Measurements from ENCODE around the gene KIAA1614.

- TF ChIP-seq OSR1 (CRISPR knock-in tag; IDR thresholded peaks at IDR 0.05) = no peak
- TF ChIP-seq TOX (CRISPR knock-in tag; IDR thresholded peaks at IDR 0.05; ENCODE audit: borderline replicate concordance) = no peak
- no peak for TF ChIP-seq CSDC2 (CRISPR knock-in tag; IDR thresholded peaks at IDR 0.05)
- TF ChIP-seq ESRRG (CRISPR knock-in tag; IDR thresholded peaks at IDR 0.05) = no peak
- no peak for TF ChIP-seq POU6F1 (CRISPR knock-in tag; IDR thresholded peaks at IDR 0.05; ENCODE audit: borderline replicate concordance, low read depth)
- no peak for TF ChIP-seq ZC3H10 (CRISPR knock-in tag; IDR thresholded peaks at IDR 0.05)
- TF ChIP-seq, protein P1, sequence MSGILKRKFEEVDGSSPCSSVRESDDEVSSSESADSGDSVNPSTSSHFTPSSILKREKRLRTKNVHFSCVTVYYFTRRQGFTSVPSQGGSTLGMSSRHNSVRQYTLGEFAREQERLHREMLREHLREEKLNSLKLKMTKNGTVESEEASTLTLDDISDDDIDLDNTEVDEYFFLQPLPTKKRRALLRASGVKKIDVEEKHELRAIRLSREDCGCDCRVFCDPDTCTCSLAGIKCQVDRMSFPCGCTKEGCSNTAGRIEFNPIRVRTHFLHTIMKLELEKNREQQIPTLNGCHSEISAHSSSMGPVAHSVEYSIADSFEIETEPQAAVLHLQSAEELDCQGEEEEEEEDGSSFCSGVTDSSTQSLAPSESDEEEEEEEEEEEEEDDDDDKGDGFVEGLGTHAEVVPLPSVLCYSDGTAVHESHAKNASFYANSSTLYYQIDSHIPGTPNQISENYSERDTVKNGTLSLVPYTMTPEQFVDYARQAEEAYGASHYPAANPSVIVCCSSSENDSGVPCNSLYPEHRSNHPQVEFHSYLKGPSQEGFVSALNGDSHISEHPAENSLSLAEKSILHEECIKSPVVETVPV (CRISPR knock-in tag; IDR thresholded peaks at IDR 0.05) = no peak
- TF ChIP-seq CREB5 (CRISPR knock-in tag; IDR thresholded peaks at IDR 0.05; ENCODE audit: low read depth) = no peak
- no peak for TF ChIP-seq GLIS3 (CRISPR knock-in tag; IDR thresholded peaks at IDR 0.05)
- TF ChIP-seq, protein P2, sequence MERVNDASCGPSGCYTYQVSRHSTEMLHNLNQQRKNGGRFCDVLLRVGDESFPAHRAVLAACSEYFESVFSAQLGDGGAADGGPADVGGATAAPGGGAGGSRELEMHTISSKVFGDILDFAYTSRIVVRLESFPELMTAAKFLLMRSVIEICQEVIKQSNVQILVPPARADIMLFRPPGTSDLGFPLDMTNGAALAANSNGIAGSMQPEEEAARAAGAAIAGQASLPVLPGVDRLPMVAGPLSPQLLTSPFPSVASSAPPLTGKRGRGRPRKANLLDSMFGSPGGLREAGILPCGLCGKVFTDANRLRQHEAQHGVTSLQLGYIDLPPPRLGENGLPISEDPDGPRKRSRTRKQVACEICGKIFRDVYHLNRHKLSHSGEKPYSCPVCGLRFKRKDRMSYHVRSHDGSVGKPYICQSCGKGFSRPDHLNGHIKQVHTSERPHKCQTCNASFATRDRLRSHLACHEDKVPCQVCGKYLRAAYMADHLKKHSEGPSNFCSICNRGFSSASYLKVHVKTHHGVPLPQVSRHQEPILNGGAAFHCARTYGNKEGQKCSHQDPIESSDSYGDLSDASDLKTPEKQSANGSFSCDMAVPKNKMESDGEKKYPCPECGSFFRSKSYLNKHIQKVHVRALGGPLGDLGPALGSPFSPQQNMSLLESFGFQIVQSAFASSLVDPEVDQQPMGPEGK (CRISPR knock-in tag; IDR thresholded peaks at IDR 0.05; ENCODE audit: borderline replicate concordance) = no peak
- TF ChIP-seq TSHZ2 (CRISPR knock-in tag; IDR thresholded peaks at IDR 0.05) = no peak
- no peak for TF ChIP-seq ZNF8 (CRISPR knock-in tag; IDR thresholded peaks at IDR 0.05)
- TF ChIP-seq ZFP3 (CRISPR knock-in tag; IDR thresholded peaks at IDR 0.05) = no peak
Observed at GRCh38 chr1:180923887-180924286, 11.2 kb downstream of the KIAA1614 start.

Measured in SK-N-SH treated with all-trans-retinoic acid at 6 μM for 48 hours (cell line).